HL-60 (cell line): Measurements from ENCODE around the gene MGAT5.

Experiments used
- GABPA ChIP-seq: IDR thresholded peaks from 2 replicates; pipeline ENCODE4 v1.6.1; 2012; ENCODE audit warnings: low read depth
- REST ChIP-seq: IDR thresholded peaks from 2 replicates; pipeline ENCODE4 v1.6.1; 2012; ENCODE audit warnings: low read depth; ENCODE audit not compliant: insufficient replicate concordance

- TF ChIP-seq REST (no peak), GABPA (no peak)
These were observed 244.8 kb downstream of the MGAT5 start for GRCh38 chr2:134498654-134499053.
